Measurements from ENCODE around the gene KDM4B.

DNA sequence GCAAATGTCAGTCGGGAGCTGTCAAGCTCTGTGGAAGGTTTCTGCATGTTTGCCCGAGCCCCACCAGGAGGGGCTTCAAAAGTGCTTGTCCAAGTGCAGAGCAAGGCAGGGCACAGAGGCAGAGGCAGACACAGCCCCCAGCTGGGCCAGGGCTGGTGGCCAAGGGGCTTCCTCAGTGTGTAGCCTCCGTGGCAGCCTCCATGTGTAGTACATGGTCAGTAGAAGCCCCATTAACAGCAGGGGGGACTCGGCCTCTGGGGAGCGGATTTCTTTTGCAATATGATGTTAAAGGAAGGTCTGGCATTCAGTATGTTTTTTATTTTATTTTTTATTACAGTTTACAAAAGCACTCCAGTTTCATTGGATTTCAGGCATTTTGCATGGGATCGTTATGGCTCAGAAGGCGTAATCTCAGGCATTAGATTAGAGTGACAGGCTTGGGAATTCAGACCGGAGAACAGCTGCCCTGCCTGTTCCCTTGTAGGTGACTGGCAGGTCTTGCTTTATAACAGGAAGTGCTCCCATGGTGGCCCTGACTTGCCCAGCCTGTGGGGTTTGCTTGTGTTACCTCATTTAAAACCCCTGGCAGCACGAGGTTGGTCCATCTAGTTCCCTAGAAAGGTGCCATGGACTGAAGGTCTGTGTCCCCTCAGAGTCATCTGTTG is 129.2 kb downstream of the KDM4B start:
- TF ChIP-seq, protein P1, sequence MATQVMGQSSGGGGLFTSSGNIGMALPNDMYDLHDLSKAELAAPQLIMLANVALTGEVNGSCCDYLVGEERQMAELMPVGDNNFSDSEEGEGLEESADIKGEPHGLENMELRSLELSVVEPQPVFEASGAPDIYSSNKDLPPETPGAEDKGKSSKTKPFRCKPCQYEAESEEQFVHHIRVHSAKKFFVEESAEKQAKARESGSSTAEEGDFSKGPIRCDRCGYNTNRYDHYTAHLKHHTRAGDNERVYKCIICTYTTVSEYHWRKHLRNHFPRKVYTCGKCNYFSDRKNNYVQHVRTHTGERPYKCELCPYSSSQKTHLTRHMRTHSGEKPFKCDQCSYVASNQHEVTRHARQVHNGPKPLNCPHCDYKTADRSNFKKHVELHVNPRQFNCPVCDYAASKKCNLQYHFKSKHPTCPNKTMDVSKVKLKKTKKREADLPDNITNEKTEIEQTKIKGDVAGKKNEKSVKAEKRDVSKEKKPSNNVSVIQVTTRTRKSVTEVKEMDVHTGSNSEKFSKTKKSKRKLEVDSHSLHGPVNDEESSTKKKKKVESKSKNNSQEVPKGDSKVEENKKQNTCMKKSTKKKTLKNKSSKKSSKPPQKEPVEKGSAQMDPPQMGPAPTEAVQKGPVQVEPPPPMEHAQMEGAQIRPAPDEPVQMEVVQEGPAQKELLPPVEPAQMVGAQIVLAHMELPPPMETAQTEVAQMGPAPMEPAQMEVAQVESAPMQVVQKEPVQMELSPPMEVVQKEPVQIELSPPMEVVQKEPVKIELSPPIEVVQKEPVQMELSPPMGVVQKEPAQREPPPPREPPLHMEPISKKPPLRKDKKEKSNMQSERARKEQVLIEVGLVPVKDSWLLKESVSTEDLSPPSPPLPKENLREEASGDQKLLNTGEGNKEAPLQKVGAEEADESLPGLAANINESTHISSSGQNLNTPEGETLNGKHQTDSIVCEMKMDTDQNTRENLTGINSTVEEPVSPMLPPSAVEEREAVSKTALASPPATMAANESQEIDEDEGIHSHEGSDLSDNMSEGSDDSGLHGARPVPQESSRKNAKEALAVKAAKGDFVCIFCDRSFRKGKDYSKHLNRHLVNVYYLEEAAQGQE (IDR thresholded peaks at IDR 0.05), result no peak
- TF ChIP-seq, protein P2, sequence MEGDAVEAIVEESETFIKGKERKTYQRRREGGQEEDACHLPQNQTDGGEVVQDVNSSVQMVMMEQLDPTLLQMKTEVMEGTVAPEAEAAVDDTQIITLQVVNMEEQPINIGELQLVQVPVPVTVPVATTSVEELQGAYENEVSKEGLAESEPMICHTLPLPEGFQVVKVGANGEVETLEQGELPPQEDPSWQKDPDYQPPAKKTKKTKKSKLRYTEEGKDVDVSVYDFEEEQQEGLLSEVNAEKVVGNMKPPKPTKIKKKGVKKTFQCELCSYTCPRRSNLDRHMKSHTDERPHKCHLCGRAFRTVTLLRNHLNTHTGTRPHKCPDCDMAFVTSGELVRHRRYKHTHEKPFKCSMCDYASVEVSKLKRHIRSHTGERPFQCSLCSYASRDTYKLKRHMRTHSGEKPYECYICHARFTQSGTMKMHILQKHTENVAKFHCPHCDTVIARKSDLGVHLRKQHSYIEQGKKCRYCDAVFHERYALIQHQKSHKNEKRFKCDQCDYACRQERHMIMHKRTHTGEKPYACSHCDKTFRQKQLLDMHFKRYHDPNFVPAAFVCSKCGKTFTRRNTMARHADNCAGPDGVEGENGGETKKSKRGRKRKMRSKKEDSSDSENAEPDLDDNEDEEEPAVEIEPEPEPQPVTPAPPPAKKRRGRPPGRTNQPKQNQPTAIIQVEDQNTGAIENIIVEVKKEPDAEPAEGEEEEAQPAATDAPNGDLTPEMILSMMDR (IDR thresholded peaks at IDR 0.05; ENCODE audit: low read depth, low read length, missing input control), result no peak
- TF ChIP-seq, protein P3, sequence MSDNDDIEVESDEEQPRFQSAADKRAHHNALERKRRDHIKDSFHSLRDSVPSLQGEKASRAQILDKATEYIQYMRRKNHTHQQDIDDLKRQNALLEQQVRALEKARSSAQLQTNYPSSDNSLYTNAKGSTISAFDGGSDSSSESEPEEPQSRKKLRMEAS (IDR thresholded peaks at IDR 0.05), result no peak
- TF ChIP-seq TAF1 (conservative IDR thresholded peaks at IDR 0.05) (no peak), JUND (IDR thresholded peaks at IDR 0.05) (no peak), SP1 (IDR thresholded peaks at IDR 0.05) (no peak), FOXA2 (IDR thresholded peaks at IDR 0.05) (no peak), YY1 (IDR thresholded peaks at IDR 0.05) (no peak), RAD21 (IDR thresholded peaks at IDR 0.05) (no peak), GABPA (IDR thresholded peaks at IDR 0.05 in 1 of 2, conservative IDR thresholded peaks at IDR 0.05 in 1 of 2) (no peak)
